Chondrocyte (in vitro differentiated cells): ENCODE measurements around the gene PPP1R9B. TPM values are rescaled to one million over a fixed set of nuclear protein-coding genes. Genes with fewer than 3 reads are reported as not detected.

ENCODE experiments used
- DNase-seq: peaks from one replicate; pipeline ENCODE4 v3.0.0; 2021; ENCODE audit warnings: mixed read lengths, low spot score
- H3K27ac Mint-ChIP-seq: one replicate; pipeline ENCODE4 v1.8.0; 2021; ENCODE audit warnings: mild to moderate bottlenecking, moderate library complexity, mixed read lengths; ENCODE audit not compliant: unreplicated experiment
- H3K27me3 Mint-ChIP-seq: 2 replicates; pipeline ENCODE4 v1.8.0; 2021; ENCODE audit warnings: low read depth, mixed read lengths
- H3K36me3 Mint-ChIP-seq: 2 replicates; pipeline ENCODE4 v1.8.0; 2021; ENCODE audit warnings: low read depth, mixed read lengths
- H3K4me1 Mint-ChIP-seq: 2 replicates; pipeline ENCODE4 v1.8.0; 2021; ENCODE audit warnings: low read depth, mild to moderate bottlenecking, mixed read lengths
- H3K4me3 Mint-ChIP-seq: one replicate; pipeline ENCODE4 v1.8.0; 2021; ENCODE audit warnings: mild to moderate bottlenecking, moderate library complexity, mixed read lengths; ENCODE audit not compliant: unreplicated experiment
- H3K9me3 Mint-ChIP-seq: 2 replicates; pipeline ENCODE4 v1.8.0; 2021; ENCODE audit warnings: low read depth, mixed read lengths
- CTCF ChIP-seq: fragments of 200-600 bp; sonication (generic); IDR thresholded peaks from 2 replicates; pipeline ENCODE4 v1.5.0; 2021; ENCODE audit warnings: antibody characterized with exemption, mild to moderate bottlenecking, moderate library complexity
- total RNA-seq: library from RNA; stranded (reverse); gene quantifications from 3 replicates; pipeline ENCODE4 v1.2.1, GENCODE V29; 2021

The PPP1R9B gene
- total RNA-seq, 1 donor from 2014 or later: 79.3 TPM

- Mint-ChIP-seq H3K9me3 (no peaks in the 10 kb centered on the region), H3K36me3 (no peaks in the 10 kb centered on the region), H3K27ac (no peak overlapping the region), H3K4me3 (no peak overlapping the region), H3K27me3 (no peaks in the 10 kb centered on the region), H3K4me1 (peaks cover 16% of the 10 kb centered on the region)
- TF ChIP-seq CTCF: no peak
- no peak for DNase-seq
These were observed 7.4 kb upstream of the PPP1R9B start for GRCh38 chr17:50157891-50158290.

GRCh38 chr17:50155115-50155819 is 4.8 kb upstream of the PPP1R9B start:
- H3K4me3 Mint-ChIP-seq: no peak overlapping the region
- no peak for DNase-seq
- peaks cover 18% of the 10 kb centered on the region for H3K4me1 Mint-ChIP-seq
- H3K9me3 Mint-ChIP-seq: no peaks in the 10 kb centered on the region
- TF ChIP-seq CTCF: no peak
- peak overlapping the region; percentile 66 for H3K27ac Mint-ChIP-seq
- H3K36me3 Mint-ChIP-seq: no peaks in the 10 kb centered on the region
- no peaks in the 10 kb centered on the region for H3K27me3 Mint-ChIP-seq

GRCh38 chr17:50154604-50155003 is 4.1 kb upstream of the PPP1R9B start:
- no peaks in the 10 kb centered on the region for H3K9me3 Mint-ChIP-seq
- no peak for DNase-seq
- no peaks in the 10 kb centered on the region for H3K36me3 Mint-ChIP-seq
- H3K4me1 Mint-ChIP-seq: peaks cover 18% of the 10 kb centered on the region
- H3K4me3 Mint-ChIP-seq: no peak overlapping the region
- TF ChIP-seq CTCF: no peak
- peak overlapping the region; percentile 66 for H3K27ac Mint-ChIP-seq
- no peaks in the 10 kb centered on the region for H3K27me3 Mint-ChIP-seq

- Mint-ChIP-seq H3K4me1 (peaks cover 18% of the 10 kb centered on the region), H3K27ac (no peak overlapping the region), H3K4me3 (no peak overlapping the region), H3K9me3 (no peaks in the 10 kb centered on the region), H3K27me3 (no peaks in the 10 kb centered on the region), H3K36me3 (no peaks in the 10 kb centered on the region)
- TF ChIP-seq CTCF: no peak
- no peak for DNase-seq
These were observed 3.4 kb upstream of the PPP1R9B start for GRCh38 chr17:50153650-50154575.

- TF ChIP-seq CTCF: no peak
- Mint-ChIP-seq H3K36me3 (no peaks in the 10 kb centered on the region), H3K4me1 (peaks cover 26% of the 10 kb centered on the region), H3K27ac (peak overlapping the region; percentile 94), H3K27me3 (no peaks in the 10 kb centered on the region), H3K4me3 (no peak overlapping the region), H3K9me3 (no peaks in the 10 kb centered on the region)
- DNase-seq: no peak
These were observed 2.3 kb upstream of the PPP1R9B start for GRCh38 chr17:50152736-50153135.
